D721Med (cell line): Measurements from ENCODE around the gene TBC1D2.

Source experiments
- DNase-seq: peaks from one replicate; pipeline ENCODE4 v3.0.0; 2011; ENCODE audit warnings: low spot score; ENCODE audit not compliant: insufficient read length
- FAIRE-seq: peaks from 2 replicates; lab custom pipeline; 2011; peaks lifted over from hg19 to GRCh38; lab: Jason Lieb, UNC
- CTCF ChIP-seq: IDR thresholded peaks from 2 replicates; pipeline ENCODE4 v1.5.1; 2012; ENCODE audit warnings: mild to moderate bottlenecking, control low read depth; ENCODE audit not compliant: insufficient read depth; ENCODE audit errors: missing control alignments

The TBC1D2 gene

GRCh38 chr9:98216391-98216790, 39.1 kb downstream of the TBC1D2 start:
- no peak for FAIRE-seq
- no peak for TF ChIP-seq CTCF
- no peak for DNase-seq

GRCh38 chr9:98215821-98216220, 39.6 kb downstream of the TBC1D2 start:
- no peak for TF ChIP-seq CTCF
- FAIRE-seq (no peak), DNase-seq (no peak)

DNA sequence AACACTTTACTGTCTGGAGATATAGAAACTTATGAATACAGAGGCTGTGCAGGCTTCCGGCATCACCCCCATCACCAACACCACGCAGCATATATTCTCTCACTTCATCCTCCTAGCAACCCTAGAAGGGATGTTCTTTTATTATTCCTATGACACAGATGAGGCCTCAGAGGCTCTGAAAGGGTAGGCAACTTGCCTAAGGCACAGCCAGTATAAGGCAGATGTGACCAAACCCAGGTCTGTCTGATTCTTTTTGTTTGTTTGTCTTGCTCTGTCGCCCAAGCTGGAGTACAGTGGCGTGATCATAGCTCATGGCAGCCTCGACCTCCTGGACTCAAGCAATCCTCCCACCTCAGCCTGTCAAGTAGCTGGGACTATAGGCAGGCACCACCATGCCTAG, 40.2 kb downstream of the TBC1D2 start:
- DNase-seq (no peak), FAIRE-seq (no peak)
- TF ChIP-seq CTCF = no peak

- DNase-seq (no peak), FAIRE-seq (no peak)
- TF ChIP-seq CTCF = no peak
Measured at GRCh38 chr9:98214811-98215210, 40.6 kb downstream of the TBC1D2 start.

GRCh38 chr9:98211260-98211659, 44.2 kb downstream of the TBC1D2 start:
- TF ChIP-seq CTCF = no peak
- no peak for FAIRE-seq
- DNase-seq = no peak

- FAIRE-seq (no peak), DNase-seq (no peak)
- no peak for TF ChIP-seq CTCF
Measured at GRCh38 chr9:98210435-98210834, 45.0 kb downstream of the TBC1D2 start.

GRCh38 chr9:98209530-98209929, 45.9 kb downstream of the TBC1D2 start:
- no peak for FAIRE-seq

More at GRCh38 chr9:98209530-98209929, 45.9 kb downstream of the TBC1D2 start:
- DNase-seq = no peak
- TF ChIP-seq CTCF = no peak
